ENCODE measurements around the gene NAP1L4. TPM values are rescaled to one million over a fixed set of nuclear protein-coding genes. Genes with fewer than 3 reads are reported as not detected.

Gene NAP1L4
- total RNA-seq, 2 donors from 2014 or later: 45.9 to 57.7 TPM

GRCh38 chr11:2992997-2993325, 832 bp upstream of the NAP1L4 start:
- 28 to 41% methylated on average over 4 to 7 of the region's 7 CpGs for WGBS, 2 donors
- DNase-seq: no peak
- Histone ChIP-seq H3K4me1 (peaks cover 46% of the 10 kb centered on the region), H3K27me3 (no peaks in the 10 kb centered on the region), H3K36me3 (replicated peaks in 1 of 2; ENCODE audit: insufficient read depth in 1 of 2, low read depth in 2 of 2) (no peaks in the 10 kb centered on the region), H3K9me3 (no peaks in the 10 kb centered on the region), H3K4me3 (peak overlapping the region in 1 of 2 donors; percentile 30), H3K27ac (peak overlapping the region in 1 of 4 donors; percentile 95)
- ATAC-seq: no peak
- intact Hi-C loops (cut with DNase I): no loop called here
- TF ChIP-seq CTCF (IDR thresholded peaks at IDR 0.05) (no peak), POLR2A (IDR thresholded peaks at IDR 0.05) (no peak)

DNA sequence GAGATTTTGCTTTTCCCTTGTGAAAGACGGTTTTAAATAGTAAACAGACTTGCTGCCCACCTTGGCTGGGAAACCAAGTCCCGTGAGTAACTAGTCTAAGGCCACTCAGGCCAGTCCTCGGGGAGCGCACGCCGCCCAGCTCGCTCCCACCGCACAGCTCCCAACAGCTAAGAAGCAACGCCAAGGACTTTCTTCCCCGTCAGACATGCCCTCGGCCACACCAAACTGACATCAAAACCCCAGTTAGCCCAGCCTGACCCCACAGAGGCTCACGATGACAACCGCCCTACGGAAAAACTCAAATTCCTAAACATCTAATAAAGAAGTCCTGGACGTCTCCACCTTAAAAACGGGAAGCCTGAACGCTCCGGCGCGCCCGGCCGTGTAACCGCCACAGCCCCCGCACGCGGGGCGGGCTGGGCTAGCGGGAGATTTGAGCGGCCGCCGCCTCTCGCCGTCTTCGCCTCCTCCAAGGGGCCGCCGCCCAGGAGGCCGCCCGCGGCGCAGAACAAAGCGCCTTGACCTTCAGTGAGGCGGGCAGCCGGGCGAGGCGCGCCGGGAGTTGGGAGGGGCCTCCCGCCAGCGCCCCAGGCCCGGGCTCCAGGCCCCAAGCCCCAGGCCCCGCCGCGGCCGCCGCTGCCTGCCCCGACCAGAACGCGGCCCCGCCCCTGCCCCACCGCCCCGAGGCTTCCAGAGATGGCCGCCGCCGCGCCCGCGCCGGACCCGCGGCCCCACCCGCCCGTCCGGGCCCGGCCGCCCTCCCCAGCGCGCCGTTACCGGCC, 486 bp downstream of the NAP1L4 start:
- WGBS, 2 donors: 0% methylated on average over 20 to 55 of the region's 79 CpGs
- H3K27me3 ChIP-seq: no peaks in the 10 kb centered on the region
- no peaks in the 10 kb centered on the region for H3K9me3 ChIP-seq
- peak in 2 of 4 donors; percentile 41 to 49 for DNase-seq
- H3K36me3 ChIP-seq (replicated peaks in 1 of 2; ENCODE audit: insufficient read depth in 1 of 2, low read depth in 2 of 2): no peaks in the 10 kb centered on the region
- intact Hi-C loops (cut with DNase I): no loop called here
- ATAC-seq: peak; percentile 78
- H3K4me1 ChIP-seq: peaks cover 45% of the 10 kb centered on the region
- peak overlapping the region; percentile 38 to 76 for H3K4me3 ChIP-seq
- TF ChIP-seq POLR2A (IDR thresholded peaks at IDR 0.05): no peak
- peak overlapping the region; percentile 91 to 95 (median 94) for H3K27ac ChIP-seq

- DNase-seq (peak in 3 of 4 donors; percentile 31 to 41 (median 33)), ATAC-seq (no peak)
- intact Hi-C loops (cut with DNase I): no loop called here
- Histone ChIP-seq H3K9me3 (no peaks in the 10 kb centered on the region), H3K27ac (peak overlapping the region; percentile 91 to 95 (median 94)), H3K36me3 (replicated peaks in 1 of 2; ENCODE audit: insufficient read depth in 1 of 2, low read depth in 2 of 2) (no peaks in the 10 kb centered on the region), H3K4me3 (peak overlapping the region; percentile 38 to 76), H3K27me3 (no peaks in the 10 kb centered on the region), H3K4me1 (peaks cover 45% of the 10 kb centered on the region)
- WGBS, 2 donors: 1 to 2% methylated on average over 17 of the region's 17 CpGs
- no peak for TF ChIP-seq POLR2A (IDR thresholded peaks at IDR 0.05)
- TF ChIP-seq CTCF (IDR thresholded peaks at IDR 0.05): no peak
Observed at GRCh38 chr11:2990617-2991451, 1.3 kb downstream of the NAP1L4 start.

- no peaks in the 10 kb centered on the region for H3K9me3 ChIP-seq
- H3K36me3 ChIP-seq (replicated peaks in 1 of 2; ENCODE audit: insufficient read depth in 1 of 2, low read depth in 2 of 2): no peaks in the 10 kb centered on the region
- intact Hi-C loops (cut with DNase I): no loop called here
- H3K27me3 ChIP-seq: no peaks in the 10 kb centered on the region
- ATAC-seq: no peak
- 28 to 31% methylated on average over 3 of the region's 3 CpGs for WGBS, 2 donors
- peaks cover 45% of the 10 kb centered on the region for H3K4me1 ChIP-seq
- no peak overlapping the region for H3K4me3 ChIP-seq
- peak overlapping the region in 3 of 4 donors; percentile 19 to 91 (median 68) for H3K27ac ChIP-seq
- DNase-seq: no peak
- TF ChIP-seq POLR2A (IDR thresholded peaks at IDR 0.05) (no peak), CTCF (IDR thresholded peaks at IDR 0.05) (no peak)
Observed at GRCh38 chr11:2989551-2989950, 2.6 kb downstream of the NAP1L4 start.

- TF ChIP-seq POLR2A (IDR thresholded peaks at IDR 0.05) (no peak), CTCF (IDR thresholded peaks at IDR 0.05) (no peak)
- no peaks in the 10 kb centered on the region for H3K36me3 ChIP-seq (replicated peaks in 1 of 2; ENCODE audit: insufficient read depth in 1 of 2, low read depth in 2 of 2)
- no peaks in the 10 kb centered on the region for H3K27me3 ChIP-seq
- peaks cover 45% of the 10 kb centered on the region for H3K4me1 ChIP-seq
- H3K9me3 ChIP-seq: no peaks in the 10 kb centered on the region
- 16 to 28% methylated on average over 4 of the region's 4 CpGs for WGBS, 2 donors
- peak overlapping the region in 3 of 4 donors; percentile 19 to 91 (median 68) for H3K27ac ChIP-seq
- no peak overlapping the region for H3K4me3 ChIP-seq
- intact Hi-C loops (cut with DNase I): no loop called here
- DNase-seq (no peak), ATAC-seq (no peak)
Observed at GRCh38 chr11:2989006-2989405, 3.1 kb downstream of the NAP1L4 start.
